ENCODE measurements around the gene GLB1L.

The GLB1L gene

GRCh38 chr2:219269362-219270054 is 24.3 kb upstream of the GLB1L start:
- H3K27me3 ChIP-seq (ENCODE audit: low read length), result no peaks in the 10 kb centered on the region
- H3K9me3 ChIP-seq (ENCODE audit: insufficient read depth, low read length), result no peaks in the 10 kb centered on the region
- H3F3A ChIP-seq (ENCODE audit: insufficient read depth), result no peaks in the 10 kb centered on the region
- H2AFZ ChIP-seq (ENCODE audit: low read depth, low read length, severe bottlenecking), result no peak overlapping the region
- TF ChIP-seq CTCF (IDR thresholded peaks at IDR 0.05; ENCODE audit: insufficient read depth, low read length, poor library complexity, severe bottlenecking), result no peak
- TF ChIP-seq EZH2phosphoT487 (conservative IDR thresholded peaks at IDR 0.05; ENCODE audit: low read length), result no peak
- no peaks in the 10 kb centered on the region for H3K79me2 ChIP-seq (ENCODE audit: insufficient read depth, low read length)
- H3K27ac ChIP-seq (ENCODE audit: low read depth, low read length), result no peak overlapping the region
- H3K9me2 ChIP-seq (replicated peaks; ENCODE audit: insufficient read depth, low read length), result no peaks in the 10 kb centered on the region
- no peaks in the 10 kb centered on the region for H4K20me1 ChIP-seq (ENCODE audit: low read depth, low read length)
- H3K9ac ChIP-seq (ENCODE audit: low read length), result no peak overlapping the region
- no peak overlapping the region for H3K4me2 ChIP-seq (ENCODE audit: low read depth, low read length, poor library complexity, severe bottlenecking)
- H3K4me3 ChIP-seq (ENCODE audit: insufficient read depth, low read length, poor library complexity, severe bottlenecking), result no peak overlapping the region
- no peaks in the 10 kb centered on the region for H3K36me3 ChIP-seq (ENCODE audit: low read length)

GRCh38 chr2:219268294-219268693 is 23.1 kb upstream of the GLB1L start:
- no peaks in the 10 kb centered on the region for H3K36me3 ChIP-seq (ENCODE audit: low read length)
- no peaks in the 10 kb centered on the region for H3K9me3 ChIP-seq (ENCODE audit: insufficient read depth, low read length)
- no peaks in the 10 kb centered on the region for H3K79me2 ChIP-seq (ENCODE audit: insufficient read depth, low read length)

GRCh38 chr2:219266886-219267285 is 21.6 kb upstream of the GLB1L start:
- H3K4me2 ChIP-seq (ENCODE audit: low read depth, low read length, poor library complexity, severe bottlenecking), result no peak overlapping the region
- no peaks in the 10 kb centered on the region for H3K27me3 ChIP-seq (ENCODE audit: low read length)
- H3K27ac ChIP-seq (ENCODE audit: low read depth, low read length), result no peak overlapping the region
- H3F3A ChIP-seq (ENCODE audit: insufficient read depth), result no peaks in the 10 kb centered on the region
- H4K20me1 ChIP-seq (ENCODE audit: low read depth, low read length), result no peaks in the 10 kb centered on the region
- no peak overlapping the region for H2AFZ ChIP-seq (ENCODE audit: low read depth, low read length, severe bottlenecking)
- TF ChIP-seq EZH2phosphoT487 (conservative IDR thresholded peaks at IDR 0.05; ENCODE audit: low read length), result no peak
- no peak for TF ChIP-seq CTCF (IDR thresholded peaks at IDR 0.05; ENCODE audit: insufficient read depth, low read length, poor library complexity, severe bottlenecking)
- no peaks in the 10 kb centered on the region for H3K79me2 ChIP-seq (ENCODE audit: insufficient read depth, low read length)
- no peaks in the 10 kb centered on the region for H3K9me3 ChIP-seq (ENCODE audit: insufficient read depth, low read length)
- no peak overlapping the region for H3K9ac ChIP-seq (ENCODE audit: low read length)
- no peaks in the 10 kb centered on the region for H3K9me2 ChIP-seq (replicated peaks; ENCODE audit: insufficient read depth, low read length)
- H3K36me3 ChIP-seq (ENCODE audit: low read length), result no peaks in the 10 kb centered on the region
- H3K4me3 ChIP-seq (ENCODE audit: insufficient read depth, low read length, poor library complexity, severe bottlenecking), result no peak overlapping the region

More at GRCh38 chr2:219268294-219268693, 23.1 kb upstream of the GLB1L start:
- no peaks in the 10 kb centered on the region for H3K9me2 ChIP-seq (replicated peaks; ENCODE audit: insufficient read depth, low read length)
- no peaks in the 10 kb centered on the region for H4K20me1 ChIP-seq (ENCODE audit: low read depth, low read length)
- no peak overlapping the region for H3K9ac ChIP-seq (ENCODE audit: low read length)
- H3K27me3 ChIP-seq (ENCODE audit: low read length), result no peaks in the 10 kb centered on the region
- no peaks in the 10 kb centered on the region for H3F3A ChIP-seq (ENCODE audit: insufficient read depth)
- TF ChIP-seq EZH2phosphoT487 (conservative IDR thresholded peaks at IDR 0.05; ENCODE audit: low read length) (no peak), CTCF (IDR thresholded peaks at IDR 0.05; ENCODE audit: insufficient read depth, low read length, poor library complexity, severe bottlenecking) (no peak)
- no peak overlapping the region for H2AFZ ChIP-seq (ENCODE audit: low read depth, low read length, severe bottlenecking)
- H3K4me3 ChIP-seq (ENCODE audit: insufficient read depth, low read length, poor library complexity, severe bottlenecking), result no peak overlapping the region
- H3K4me2 ChIP-seq (ENCODE audit: low read depth, low read length, poor library complexity, severe bottlenecking), result no peak overlapping the region
- no peak overlapping the region for H3K27ac ChIP-seq (ENCODE audit: low read depth, low read length)
